Fibroblast of lung (primary cell): Measurements from ENCODE around the gene WDR87.

Source experiments
- CTCF ChIP-seq, 2 donors: IDR thresholded peaks in 1 of 2; conservative IDR thresholded peaks in 1 of 2; 1 replicate in 1 of 2; 2 replicates in 1 of 2; pipeline ENCODE4 v1.5.1; 2011 to 2012; ENCODE audit warnings: low read length in 2 of 2, control low read depth in 1 of 2, inconsistent platforms in 1 of 2, low read depth in 1 of 2, mild to moderate bottlenecking in 1 of 2
- EZH2 ChIP-seq: IDR thresholded peaks from 2 replicates; pipeline ENCODE4 v1.5.1; 2012; ENCODE audit warnings: low read length, control low read depth, mild to moderate bottlenecking; ENCODE audit errors: missing control alignments

GRCh38 chr19:37929355-37929923 lies 23.0 kb upstream of the WDR87 start:
- TF ChIP-seq CTCF (conservative IDR thresholded peaks at IDR 0.05 in 1 of 2, IDR thresholded peaks at IDR 0.05 in 1 of 2; ENCODE audit: low read depth in 1 of 2, low read length in 2 of 2) (no peak), EZH2 (no peak)
